HCT116 (cell line): ENCODE results near the gene KLHDC10. TPM values are rescaled to one million over a fixed set of nuclear protein-coding genes. Genes with fewer than 3 reads are reported as not detected.

Experiments
- ATAC-seq: fragments of 200-7000 bp; cut with Tn5 transposase; 2 replicates; pipeline ENCODE4 v1.9.1; 2020; ENCODE audit warnings: mild to moderate bottlenecking, moderate library complexity
- BruUV-seq: library from RNA; stranded (reverse); fragments of 400-500 nt; replicated peaks from 2 replicates; lab custom pipeline; 2021; lab: Mats Ljungman, UMichigan
- CTCF ChIA-PET: fragments of 300-600 bp; sonication (Branson Sonifier 250); formaldehyde crosslinking; loops from one replicate; lab custom pipeline; 2021; ENCODE audit warnings: antibody characterized with exemption; lab: Charles Lee
- POLR2A ChIA-PET: fragments of 300-600, 350-600 bp; sonication (Branson Sonifier 250); formaldehyde crosslinking; loops from one replicate; lab custom pipeline; 2021; ENCODE audit warnings: antibody characterized with exemption; lab: Charles Lee
- RAD21 ChIA-PET, 2 experiments: fragments of 300-600 bp; sonication (Branson Sonifier 250); formaldehyde crosslinking; loops; one replicate each; lab custom pipeline; 2023; ENCODE audit warnings: low total read pairs in 2 of 2; ENCODE audit not compliant: uncharacterized antibody in 2 of 2, unreplicated experiment in 2 of 2, low non-redundant PET in 1 of 2; lab: Charles Lee
- DNase-seq: peaks from one replicate; pipeline ENCODE4 v3.0.0-alpha.2; 2010; ENCODE audit warnings: low read depth, low spot score
- H2AFZ ChIP-seq: fragments of 200-600 bp; shearing (Covaris generic), sonication (generic); 2 replicates; pipeline ENCODE4 v1.6.1; 2017; ENCODE audit warnings: low read depth, mixed run types, mixed read lengths, antibody characterized with exemption, low read length; ENCODE audit not compliant: poor library complexity, severe bottlenecking
- H3K27ac ChIP-seq: 2 replicates; pipeline ENCODE4 v1.5.1; 2012; ENCODE audit warnings: low read depth, low read length
- H3K27me3 ChIP-seq: fragments of 200-600 bp; sonication (generic); 2 replicates; pipeline ENCODE4 v1.6.1; 2016; ENCODE audit warnings: mixed run types, low read length, mixed read lengths; ENCODE audit not compliant: insufficient read depth
- H3K36me3 ChIP-seq, 2 experiments: fragments of 200-500 bp in 1 of 2; fragments of 200-600 bp in 1 of 2; sonication (Bioruptor generic) in 1 of 2; sonication (generic) in 1 of 2; 2 replicates each; pipeline versions ENCODE4 v1.5.1 to v1.6.1; 2014 to 2016; ENCODE audit warnings: low read length in 2 of 2, inconsistent platforms in 1 of 2, mixed read lengths in 1 of 2, mixed run types in 1 of 2; ENCODE audit not compliant: insufficient read depth in 2 of 2, control insufficient read depth in 1 of 2
- H3K4me1 ChIP-seq, 2 experiments: fragments of 200-600 bp in 1 of 2; sonication (generic) in 1 of 2; 2 replicates each; pipeline versions ENCODE4 v1.5.1 to v1.6.1; 2012 to 2017; ENCODE audit warnings: low read length in 2 of 2, inconsistent platforms in 1 of 2, mild to moderate bottlenecking in 1 of 2, mixed read lengths in 1 of 2, mixed run types in 1 of 2, moderate library complexity in 1 of 2; ENCODE audit not compliant: insufficient read depth in 2 of 2, control insufficient read depth in 1 of 2
- H3K4me2 ChIP-seq: fragments of 200-600 bp; sonication (generic); 2 replicates; pipeline ENCODE4 v1.6.1; 2017; ENCODE audit warnings: mixed run types, low read length, mixed read lengths
- H3K4me3 ChIP-seq, 2 experiments: fragments of 200-600 bp in 1 of 2; sonication (generic) in 1 of 2; replicated peaks in 1 of 2; 2 replicates each; pipeline ENCODE4 v1.5.1; 2011 to 2016; ENCODE audit warnings: low read length in 2 of 2, control low read depth in 1 of 2, low read depth in 1 of 2, mild to moderate bottlenecking in 1 of 2, mixed read lengths in 1 of 2, mixed run types in 1 of 2
- H3K79me2 ChIP-seq: fragments of 200-600 bp; sonication (generic); 2 replicates; pipeline ENCODE4 v1.6.1; 2017; ENCODE audit warnings: mild to moderate bottlenecking, mixed run types, low read length, moderate library complexity, mixed read lengths; ENCODE audit not compliant: insufficient read depth
- H3K9ac ChIP-seq: fragments of 200-600 bp; sonication (generic); 2 replicates; pipeline ENCODE4 v1.6.1; 2016; ENCODE audit warnings: low read length, mixed read lengths
- H3K9me2 ChIP-seq: fragments of 200-600 bp; sonication (generic), shearing (Covaris generic); 2 replicates; pipeline ENCODE4 v1.6.1; 2017; ENCODE audit warnings: mixed run types, mild to moderate bottlenecking, moderate library complexity; ENCODE audit not compliant: insufficient read depth
- H3K9me3 ChIP-seq, 2 experiments: fragments of 200-500 bp in 1 of 2; fragments of 200-600 bp in 1 of 2; sonication (Bioruptor generic) in 1 of 2; sonication (generic) in 1 of 2; 2 replicates each; pipeline ENCODE4 v1.6.1; 2014 to 2017; ENCODE audit warnings: low read length in 2 of 2, mixed read lengths in 2 of 2, inconsistent platforms in 1 of 2, low read depth in 1 of 2, mild to moderate bottlenecking in 1 of 2, mixed run types in 1 of 2, moderate library complexity in 1 of 2; ENCODE audit not compliant: control insufficient read depth in 1 of 2, insufficient read depth in 1 of 2
- H4K20me1 ChIP-seq: fragments of 200-600 bp; sonication (generic), shearing (Covaris generic); 2 replicates; pipeline ENCODE4 v1.6.1; 2017; ENCODE audit warnings: mixed run types, mild to moderate bottlenecking, moderate library complexity; ENCODE audit not compliant: insufficient read depth
- CTCF ChIP-seq, 3 experiments: fragments of 200-600 bp in 1 of 3; sonication (generic) in 1 of 3; IDR thresholded peaks in 2 of 3; conservative IDR thresholded peaks in 1 of 3; 2 replicates each; pipeline ENCODE4 v1.5.1; 2012 to 2017; ENCODE audit warnings: low read depth in 2 of 3, low read length in 2 of 3, antibody characterized with exemption in 1 of 3, borderline replicate concordance in 1 of 3, control low read depth in 1 of 3, mild to moderate bottlenecking in 1 of 3, mixed read lengths in 1 of 3, mixed run types in 1 of 3, moderate library complexity in 1 of 3; ENCODE audit not compliant: insufficient read depth in 1 of 3
- POLR2A ChIP-seq: IDR thresholded peaks from 2 replicates; pipeline ENCODE4 v1.7.0; 2011; ENCODE audit warnings: borderline replicate concordance; ENCODE audit not compliant: insufficient read depth, insufficient read length; ENCODE audit errors: extremely low read depth
- REST ChIP-seq: IDR thresholded peaks from 2 replicates; pipeline ENCODE4 v1.6.1; 2012; ENCODE audit warnings: low read depth
- SP1 ChIP-seq: IDR thresholded peaks from 2 replicates; pipeline ENCODE4 v1.6.1; 2012; ENCODE audit warnings: low read depth
- TCF7L2 ChIP-seq: IDR thresholded peaks from 2 replicates; pipeline ENCODE4 v1.7.0; 2011; ENCODE audit warnings: borderline replicate concordance, inconsistent platforms; ENCODE audit not compliant: insufficient read depth, insufficient read length; ENCODE audit errors: extremely low read depth
- YY1 ChIP-seq: IDR thresholded peaks from 2 replicates; pipeline ENCODE4 v1.6.1; 2011; ENCODE audit warnings: low read length, low read depth, moderate library complexity, mild to moderate bottlenecking; ENCODE audit not compliant: insufficient replicate concordance; ENCODE audit errors: extremely low read depth
- intact Hi-C: fragments of 100-400 bp; cut with micrococcal nuclease; formaldehyde crosslinking; loops from 2 replicates; pipeline ENCODE4 v1.10.0; 2022
- total RNA-seq: library from RNA; stranded (reverse); gene quantifications from one replicate; pipeline ENCODE4 v1.2.1, GENCODE V29; 2021; ENCODE audit not compliant: unreplicated experiment
- TF ChIP-seq, protein P1 (sequence below): IDR thresholded peaks from 2 replicates; pipeline ENCODE4 v1.6.1; 2011; ENCODE audit warnings: mild to moderate bottlenecking, low read length, moderate library complexity; ENCODE audit not compliant: insufficient replicate concordance; ENCODE audit errors: extremely low read depth

KLHDC10 gene
- total RNA-seq, 1 experiment from 2014 or later, result 25.8 TPM

DNA sequence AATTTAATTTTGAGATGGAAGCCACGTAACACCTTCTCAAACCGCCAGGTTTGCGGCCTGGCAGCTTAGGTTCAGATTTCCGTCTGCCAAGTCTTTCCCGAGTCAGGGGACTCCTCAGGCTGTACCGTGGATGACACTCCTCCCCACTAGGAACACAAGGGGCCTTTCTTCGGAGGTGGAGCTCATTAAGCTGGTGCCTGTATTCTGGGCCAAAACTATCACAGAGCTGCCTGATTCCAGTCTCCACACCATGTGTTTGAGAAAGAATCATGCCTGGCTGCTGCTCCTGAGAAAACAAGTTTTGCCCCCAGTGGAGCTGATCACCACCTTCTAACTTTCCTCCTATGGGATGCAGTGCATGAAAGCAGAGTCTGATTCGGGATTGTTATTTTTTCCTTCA is 90.1 kb downstream of the KLHDC10 start:
- H3K4me2 ChIP-seq, result no peak overlapping the region
- BruUV-seq, result no TSS peak
- no peak overlapping the region for H3K4me3 ChIP-seq
- H4K20me1 ChIP-seq, result no peaks in the 10 kb centered on the region
- H3K79me2 ChIP-seq, result no peaks in the 10 kb centered on the region
- ChIA-PET RAD21 (interaction anchor here in 1 of 2 experiments (0.6 kb wide), 1 partner anchor 14 kb away, joined by 3 read pairs; no protein-coding TSS in a partner anchor), CTCF (no interaction called here), POLR2A (no interaction called here)
- intact Hi-C loops, result no loop called here
- peaks cover 13 to 35% of the 10 kb centered on the region in 2 experiments; a peak in 3 of 4 replicates for H3K36me3 ChIP-seq
- DNase-seq (no peak), ATAC-seq (no peak)
- no peaks in the 10 kb centered on the region for H3K9me2 ChIP-seq
- no peaks in the 10 kb centered on the region for H3K9me3 ChIP-seq
- H3K9ac ChIP-seq, result no peak overlapping the region
- no peaks in the 10 kb centered on the region for H3K4me1 ChIP-seq
- no peak overlapping the region for H2AFZ ChIP-seq
- H3K27me3 ChIP-seq, result no peaks in the 10 kb centered on the region
- no peak for TF ChIP-seq SP1
- TF ChIP-seq, protein P1, sequence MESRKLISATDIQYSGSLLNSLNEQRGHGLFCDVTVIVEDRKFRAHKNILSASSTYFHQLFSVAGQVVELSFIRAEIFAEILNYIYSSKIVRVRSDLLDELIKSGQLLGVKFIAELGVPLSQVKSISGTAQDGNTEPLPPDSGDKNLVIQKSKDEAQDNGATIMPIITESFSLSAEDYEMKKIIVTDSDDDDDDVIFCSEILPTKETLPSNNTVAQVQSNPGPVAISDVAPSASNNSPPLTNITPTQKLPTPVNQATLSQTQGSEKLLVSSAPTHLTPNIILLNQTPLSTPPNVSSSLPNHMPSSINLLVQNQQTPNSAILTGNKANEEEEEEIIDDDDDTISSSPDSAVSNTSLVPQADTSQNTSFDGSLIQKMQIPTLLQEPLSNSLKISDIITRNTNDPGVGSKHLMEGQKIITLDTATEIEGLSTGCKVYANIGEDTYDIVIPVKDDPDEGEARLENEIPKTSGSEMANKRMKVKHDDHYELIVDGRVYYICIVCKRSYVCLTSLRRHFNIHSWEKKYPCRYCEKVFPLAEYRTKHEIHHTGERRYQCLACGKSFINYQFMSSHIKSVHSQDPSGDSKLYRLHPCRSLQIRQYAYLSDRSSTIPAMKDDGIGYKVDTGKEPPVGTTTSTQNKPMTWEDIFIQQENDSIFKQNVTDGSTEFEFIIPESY, result no peak
- TF ChIP-seq POLR2A, result no peak
- no peak for TF ChIP-seq YY1
- no peak for TF ChIP-seq REST
- TF ChIP-seq CTCF (IDR thresholded peaks at IDR 0.05 in 2 of 3, conservative IDR thresholded peaks at IDR 0.05 in 1 of 3; ENCODE audit: borderline replicate concordance in 1 of 3, insufficient read depth in 1 of 3, low read depth in 2 of 3, low read length in 2 of 3), result no peak
- TF ChIP-seq TCF7L2, result no peak
- no peak overlapping the region for H3K27ac ChIP-seq
